Stimulated activated CD4-positive, alpha-beta T cell treated with anti-CD3 and anti-CD28 coated beads, Interleukin-15, amount 100 ng/mL, for 48 hours (primary cell): ENCODE measurements around the gene DRD3.

Experiments
- DNase-seq, 2 donors: peaks; one replicate each; pipeline ENCODE4 v3.0.0-alpha.2; 2020; ENCODE audit warnings: low read depth in 2 of 2

Gene DRD3

DNA sequence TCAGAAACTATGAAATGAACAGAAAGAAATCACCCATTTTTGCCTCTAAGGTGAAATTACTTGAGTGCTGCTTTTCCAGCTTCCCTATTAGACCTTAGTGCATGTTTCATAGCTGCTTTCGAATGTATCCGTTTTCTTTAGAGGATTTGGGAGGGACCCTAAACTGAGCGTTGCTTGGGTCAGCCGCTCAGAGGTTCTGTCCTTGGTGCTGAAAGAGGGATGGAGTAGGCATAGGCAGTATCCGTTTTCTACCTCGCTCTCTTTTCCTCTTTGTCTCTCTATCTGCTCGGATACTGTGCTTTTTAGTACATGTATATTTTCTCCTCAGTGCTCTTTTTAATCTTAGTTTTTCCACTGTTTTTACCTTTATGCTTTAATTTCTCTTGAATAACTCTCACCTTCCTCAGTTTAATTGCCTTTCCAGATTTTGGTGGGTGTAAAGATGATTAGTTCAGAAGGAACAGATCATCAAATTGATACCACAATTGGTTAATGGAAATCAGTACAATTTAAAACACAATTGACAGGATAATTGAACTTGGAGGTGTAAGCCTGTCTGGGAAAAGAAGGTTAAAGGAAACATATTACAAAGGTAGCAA is at the start of gene DRD3:
Gene DRD3 (minus strand): TSS at position 283 of the 599 bp plus-strand sequence. CDS start 7,060 bp downstream, outside the sequence.
- peak in 1 of 2 donors; percentile 2 for DNase-seq

DNA sequence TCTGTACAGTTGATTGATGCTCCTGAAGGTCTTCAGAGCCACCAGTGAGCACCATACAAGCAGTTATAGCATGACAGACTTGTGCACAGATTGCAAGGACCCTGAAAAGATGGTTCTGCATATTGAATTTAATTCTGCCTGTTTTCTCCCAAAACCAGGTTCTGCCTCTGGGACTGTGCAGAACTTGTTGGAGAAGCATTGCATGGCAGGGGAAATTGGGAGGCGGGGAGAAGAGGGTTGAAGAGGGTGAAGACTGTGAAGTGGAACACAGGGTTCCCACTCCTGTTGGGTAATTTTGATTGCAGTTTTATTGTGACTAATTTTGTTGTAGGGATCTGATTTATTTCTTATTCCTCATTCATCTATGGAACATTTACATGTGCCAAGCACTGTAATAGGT is 48.2 kb upstream of the DRD3 start:
- no peak for DNase-seq

DNA sequence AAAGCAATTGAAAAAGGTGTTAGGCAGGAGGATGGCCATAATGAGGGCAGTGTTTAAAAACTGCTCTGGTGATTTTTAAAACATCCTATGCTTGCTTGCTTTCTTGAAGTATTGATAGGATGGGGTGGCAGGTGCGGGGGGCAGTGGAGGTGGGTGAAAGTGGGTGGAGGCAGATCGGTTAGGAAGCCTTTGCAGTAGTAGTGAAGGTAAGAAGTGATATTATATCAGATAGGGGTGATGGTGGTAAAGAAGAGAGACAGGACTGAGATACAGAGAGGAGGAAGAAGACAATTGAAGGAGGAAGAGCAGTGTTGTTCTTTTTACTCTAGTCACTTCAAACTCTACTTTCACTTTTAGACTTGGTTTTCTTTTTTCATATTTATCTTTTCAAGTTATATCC is 47.5 kb upstream of the DRD3 start:
- no peak for DNase-seq

DNA sequence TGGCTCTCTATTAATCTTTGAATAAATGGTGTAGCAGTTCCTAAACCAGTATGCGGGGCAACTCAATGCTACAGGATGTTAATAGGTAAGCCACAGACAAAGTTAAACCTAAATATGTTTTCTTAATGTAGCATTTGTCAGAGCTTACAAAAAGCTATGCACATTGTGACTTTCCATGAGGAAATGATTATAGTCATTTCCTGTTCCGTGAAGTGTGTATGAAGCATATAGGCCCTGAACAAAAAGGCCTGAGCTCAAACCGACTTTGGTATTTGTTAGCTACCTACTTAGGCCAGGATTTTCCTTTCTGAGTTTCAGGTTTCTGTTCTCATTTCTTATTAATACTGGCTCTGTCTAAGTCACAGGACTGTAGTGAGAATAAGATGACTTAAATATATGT is 44.3 kb upstream of the DRD3 start:
- no peak for DNase-seq

DNA sequence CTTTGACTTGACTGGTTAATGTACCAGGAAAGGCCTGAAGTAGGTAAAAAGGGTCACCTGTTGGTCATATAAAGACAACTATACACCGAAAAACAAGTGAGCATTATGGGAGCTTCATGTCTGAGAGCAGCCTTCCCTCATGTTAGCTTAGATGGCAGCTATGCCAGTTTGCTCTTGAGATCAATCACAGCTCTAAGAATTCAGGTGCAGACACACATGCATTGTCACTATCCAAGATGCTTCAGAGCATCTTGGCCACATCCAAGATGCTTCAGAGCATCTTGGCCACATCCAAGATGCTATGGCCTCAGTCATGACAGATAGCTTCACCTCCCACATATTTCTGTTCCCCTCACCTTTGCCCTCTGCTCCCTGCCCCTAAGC is 43.0 kb upstream of the DRD3 start:
- DNase-seq, result no peak

DNA sequence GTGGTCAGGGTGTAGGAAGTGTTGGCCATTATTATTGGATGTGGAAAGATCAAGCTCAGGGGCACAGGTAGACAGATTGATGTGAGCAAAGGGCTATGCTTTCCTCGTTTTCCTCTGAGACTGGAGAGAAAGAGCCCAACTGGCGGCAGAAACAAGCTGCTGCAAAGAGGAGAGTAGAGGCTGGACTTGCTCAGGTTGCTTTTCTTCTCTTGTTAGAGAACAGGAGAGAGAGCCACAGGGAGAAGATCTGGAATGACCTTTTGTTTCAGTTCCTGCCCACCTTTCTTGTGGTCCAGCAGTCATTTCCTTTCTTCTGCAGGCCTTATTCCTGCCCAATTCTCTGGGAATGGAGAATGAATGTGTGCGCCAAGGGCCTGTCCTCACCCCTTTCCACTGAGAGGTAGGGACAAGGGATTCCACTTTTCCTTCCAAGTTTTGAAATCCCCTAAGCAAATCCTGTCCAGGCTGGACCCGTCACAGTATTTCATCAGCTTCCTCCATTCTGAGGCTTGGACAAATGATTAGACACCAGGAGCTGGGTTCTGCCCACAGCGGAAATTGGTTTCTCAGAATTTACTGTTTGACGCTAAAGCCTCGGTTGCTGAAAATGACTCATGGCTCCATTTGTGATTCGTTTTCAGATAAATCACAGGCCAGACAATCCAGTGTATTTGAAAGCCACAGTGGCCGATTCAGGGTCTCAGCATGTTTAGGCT is 42.5 kb upstream of the DRD3 start:
- DNase-seq, result peak in 1 of 2 donors; percentile 38

DNA sequence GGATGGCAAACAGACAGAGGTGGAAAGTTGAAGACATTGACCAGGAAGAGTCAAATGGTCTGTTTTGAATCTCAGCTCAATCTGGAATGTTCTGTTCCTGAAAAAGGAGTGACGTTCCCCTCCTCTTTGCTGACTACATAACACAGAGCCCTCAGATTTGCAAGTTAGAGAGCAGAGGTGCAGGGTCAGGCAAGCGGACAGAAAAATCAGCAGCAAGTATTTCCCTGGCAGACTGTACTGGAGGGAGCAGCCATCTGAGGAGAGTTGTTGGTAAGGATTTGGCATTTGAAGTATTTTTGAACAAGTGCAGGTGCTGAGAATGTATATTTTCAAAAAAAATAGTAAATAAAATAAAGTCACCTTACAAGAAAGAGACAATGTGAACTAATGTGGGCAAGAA is 40.9 kb upstream of the DRD3 start:
- DNase-seq, result no peak

DNA sequence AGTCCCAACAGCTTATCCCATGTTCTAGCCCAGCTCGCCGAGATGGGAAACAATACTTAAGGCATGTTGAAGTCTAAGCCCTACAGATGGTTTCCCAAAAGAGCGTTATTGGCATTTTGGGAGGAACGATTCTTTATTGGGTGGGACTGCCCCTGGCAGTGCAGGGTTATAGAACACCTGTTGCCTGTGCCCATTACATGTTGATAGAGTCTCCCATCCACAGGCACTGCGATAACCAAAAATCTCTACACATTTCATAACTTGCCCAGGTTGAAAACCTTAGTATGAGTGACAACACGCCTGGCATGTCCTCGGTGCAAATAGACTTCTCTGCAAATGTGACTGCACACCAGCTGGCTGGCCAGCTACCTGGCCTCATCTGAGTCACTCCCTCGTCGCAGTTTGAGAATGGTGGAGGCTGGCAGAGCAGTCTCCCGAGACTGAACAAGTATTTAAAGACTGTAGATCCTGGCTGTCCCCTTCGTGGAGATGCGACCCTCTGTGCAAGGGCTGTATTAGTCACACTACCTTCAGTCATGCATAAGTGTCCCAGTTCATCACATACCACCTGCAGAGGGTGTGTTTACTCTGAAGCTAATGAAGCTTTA is 39.8 kb upstream of the DRD3 start:
- DNase-seq, result no peak

DNA sequence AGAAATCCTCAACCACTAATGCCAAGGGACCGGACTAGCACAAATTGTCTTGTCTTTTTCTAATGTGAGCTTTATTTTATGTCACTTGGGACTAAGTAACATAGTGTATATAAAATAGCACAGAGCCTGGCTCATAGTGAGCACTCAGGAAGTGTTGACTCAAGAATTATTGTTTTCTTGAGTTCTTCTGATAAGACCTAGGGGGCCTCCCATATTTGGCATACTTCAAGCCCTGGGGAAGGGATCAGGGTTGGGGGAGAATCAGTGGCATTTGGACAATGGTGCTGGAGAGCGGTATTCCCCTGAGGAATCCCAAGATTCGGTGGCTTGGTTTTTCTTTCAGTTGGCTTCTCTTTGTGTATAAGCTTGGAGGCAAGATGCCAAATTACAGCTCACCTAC is 39.2 kb upstream of the DRD3 start:
- no peak for DNase-seq

DNA sequence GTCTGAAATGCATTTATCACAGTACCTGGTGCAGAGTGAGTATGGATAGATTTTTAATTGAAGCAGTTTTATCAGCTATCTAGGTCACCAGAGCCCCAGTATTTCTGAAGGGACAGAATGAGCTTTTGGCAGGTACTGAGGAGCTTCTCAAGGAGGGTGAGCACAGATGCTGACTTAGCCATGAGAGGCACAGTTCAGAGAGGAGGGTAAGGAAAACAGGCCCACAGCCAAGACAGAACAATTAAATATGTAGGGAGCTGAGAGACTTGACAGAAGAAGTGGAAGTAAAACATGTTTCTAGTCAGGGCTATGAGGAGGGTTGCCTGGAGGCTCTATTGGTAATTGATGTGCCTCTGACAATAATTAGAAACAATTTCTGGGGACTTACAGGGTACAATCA is 38.4 kb upstream of the DRD3 start:
- no peak for DNase-seq

DNA sequence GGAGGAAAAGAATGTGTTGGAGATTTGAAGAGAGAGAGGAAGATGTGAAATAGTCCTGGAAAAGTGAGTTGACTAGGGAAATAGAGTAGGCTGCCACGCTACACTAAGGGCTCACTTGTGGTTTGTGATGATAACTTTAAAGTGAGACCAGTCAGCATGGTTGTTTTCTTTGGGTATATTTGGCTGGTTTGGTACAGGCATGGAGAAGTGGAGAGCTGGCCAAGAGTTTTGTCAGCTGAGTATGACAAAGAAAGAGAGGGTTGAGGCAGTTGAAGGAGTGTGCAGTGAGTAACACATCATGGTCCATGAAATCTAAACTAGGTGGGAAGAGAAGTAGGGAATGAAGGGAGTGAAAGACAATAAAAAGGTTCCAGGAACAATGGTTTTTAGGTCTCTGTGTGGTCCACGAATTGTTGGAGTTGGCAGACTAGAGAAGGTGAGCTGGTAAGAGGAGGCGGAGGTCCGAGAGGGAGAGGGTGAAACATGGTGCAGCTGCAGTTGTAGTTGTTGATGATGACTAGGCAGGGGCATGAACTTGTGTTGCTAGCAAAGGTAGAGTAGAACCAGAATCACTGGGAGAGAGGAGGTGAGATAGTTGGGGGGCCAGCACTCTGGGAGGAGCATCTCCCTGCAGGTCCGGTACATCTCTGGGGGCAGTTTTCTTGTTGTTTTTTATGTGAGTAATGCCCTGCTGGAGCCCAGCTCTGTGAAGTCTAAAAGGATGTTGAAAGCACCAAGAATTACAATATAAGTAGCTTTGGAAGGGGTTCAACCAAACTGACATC is 37.5 kb upstream of the DRD3 start:
- DNase-seq, result no peak

DNA sequence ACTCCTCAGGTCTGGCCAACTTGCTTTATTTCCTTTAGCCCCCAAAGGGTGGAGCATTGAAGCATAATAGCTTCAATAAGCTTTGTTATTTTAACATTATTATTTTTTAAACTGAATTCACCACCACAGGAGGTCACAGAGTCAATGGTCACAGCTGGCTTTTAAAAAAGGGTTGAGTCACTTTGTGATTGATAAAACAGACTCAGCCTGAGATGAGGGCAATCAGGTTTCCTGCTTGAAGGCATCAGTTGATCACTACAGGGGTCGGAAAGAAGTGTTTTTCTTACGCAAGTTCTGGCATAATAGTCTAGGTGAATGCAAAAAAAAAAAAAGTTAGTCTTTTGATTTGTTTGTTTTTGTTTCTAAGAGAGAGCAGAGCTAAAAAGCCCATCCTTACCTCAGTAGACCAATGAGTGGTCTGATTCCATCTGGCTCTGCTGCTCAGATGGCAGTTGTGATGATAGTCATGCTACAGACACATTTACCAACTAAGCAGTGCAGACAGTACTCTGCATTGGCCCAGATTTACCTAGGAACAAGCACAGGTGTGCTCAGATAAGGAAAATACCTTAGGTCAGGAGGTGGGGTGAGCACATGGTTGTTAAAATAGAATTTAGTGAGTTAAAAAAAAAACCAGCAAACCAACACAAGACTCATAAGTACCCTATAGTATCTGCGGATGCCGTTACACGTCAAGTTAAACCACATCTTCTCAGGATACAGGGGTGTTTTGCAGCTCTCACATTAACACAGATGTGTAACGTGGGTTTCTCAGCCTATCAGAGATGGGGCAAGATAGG is 35.9 kb upstream of the DRD3 start:
- DNase-seq, result no peak

DNA sequence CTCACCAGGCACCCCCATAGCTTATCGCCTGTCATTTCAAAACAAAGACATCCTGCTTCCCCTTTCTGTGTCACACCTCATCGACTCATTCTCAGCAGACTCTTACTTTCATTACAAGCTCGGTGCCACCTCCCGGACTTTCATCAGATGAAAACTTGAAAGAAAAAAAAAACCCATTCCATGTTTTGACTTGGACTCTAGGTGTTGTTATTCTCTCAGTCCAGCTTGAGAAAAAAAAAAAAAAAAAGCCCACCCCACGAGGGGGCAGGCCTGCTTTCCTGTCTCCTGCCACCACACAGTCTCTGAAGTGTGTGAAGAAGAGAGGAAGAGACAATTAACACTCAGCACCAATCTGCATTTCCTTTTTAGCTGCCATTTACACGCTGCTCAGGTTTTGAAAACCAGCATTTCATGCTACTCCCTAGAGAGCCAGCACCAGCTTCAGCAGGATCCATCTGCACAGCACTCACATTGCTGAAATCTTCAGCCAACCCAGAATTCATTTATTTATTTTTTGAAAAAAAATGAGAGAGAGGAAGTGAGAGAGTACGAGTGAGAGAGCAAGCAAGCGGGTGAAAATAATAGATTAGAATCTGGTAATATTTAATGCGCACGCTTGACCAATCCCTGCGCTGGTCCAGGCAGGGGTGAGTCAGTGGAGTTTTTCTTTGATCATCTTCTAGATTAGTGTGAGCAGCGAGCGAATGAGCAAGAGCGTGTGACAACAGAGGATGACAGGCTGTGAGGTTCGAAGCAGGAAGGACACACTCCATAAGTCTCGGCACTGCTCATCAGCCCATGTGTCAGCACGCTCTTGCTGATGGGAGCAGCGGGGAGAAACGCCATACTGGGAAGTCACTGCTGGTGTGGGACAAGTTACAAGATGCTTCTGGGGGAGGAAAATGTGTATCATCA is 35.0 kb upstream of the DRD3 start:
- DNase-seq, result peak; percentile 69 to 73

DNA sequence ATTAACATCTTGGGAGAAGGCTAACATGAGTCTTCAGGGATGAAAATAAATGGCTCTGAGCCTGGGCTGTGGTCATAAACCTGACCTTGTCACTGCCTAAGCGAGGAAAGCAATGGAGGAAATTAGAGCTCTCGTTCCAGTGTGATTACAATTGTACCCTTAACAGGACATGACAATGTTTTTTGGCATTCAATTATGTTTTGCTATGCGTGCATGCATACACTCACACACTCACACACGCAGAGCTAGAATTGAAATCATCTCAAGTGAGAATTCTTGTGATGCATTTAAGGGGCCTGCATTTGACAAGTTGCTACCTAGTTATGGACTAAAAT is 34.4 kb upstream of the DRD3 start:
- DNase-seq, result no peak

DNA sequence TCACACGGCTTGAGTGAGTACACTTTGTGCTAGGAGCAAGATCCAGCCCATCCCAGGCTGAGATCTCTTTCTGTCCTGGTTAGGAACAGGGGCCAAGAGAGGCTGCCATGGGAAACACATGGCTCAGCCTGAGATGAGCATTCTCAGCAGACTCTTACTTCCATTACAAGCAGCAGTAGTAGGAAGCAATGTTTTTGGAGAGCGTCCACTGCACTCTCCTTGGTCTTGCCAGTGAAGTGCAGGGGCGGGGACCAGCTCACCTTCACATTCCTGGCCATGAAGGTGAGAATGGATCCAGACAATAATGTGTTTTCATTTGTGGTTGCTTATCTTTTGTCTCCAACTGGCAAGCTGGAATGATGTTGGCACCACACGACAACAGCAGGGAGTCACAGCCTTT is 33.8 kb upstream of the DRD3 start:
- no peak for DNase-seq

DNA sequence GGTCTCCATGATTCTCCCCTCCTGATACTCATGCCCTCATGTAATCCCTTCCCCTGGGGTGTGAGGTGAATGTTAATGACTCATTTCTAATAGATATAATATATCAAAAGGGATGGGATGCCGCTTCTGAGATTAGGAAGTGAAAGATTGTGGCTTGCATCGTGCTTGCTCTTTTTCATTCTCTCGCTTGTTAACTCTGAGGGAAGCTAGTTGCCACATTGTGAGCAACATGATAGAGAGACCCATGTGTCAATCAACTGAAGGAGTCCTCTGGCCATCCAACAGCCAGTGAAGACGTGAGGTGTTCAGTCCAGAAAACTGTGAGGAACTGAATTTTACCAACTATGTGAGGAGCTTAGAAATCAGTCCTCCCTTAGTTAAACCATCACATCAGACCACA is 28.9 kb upstream of the DRD3 start:
- no peak for DNase-seq

DNA sequence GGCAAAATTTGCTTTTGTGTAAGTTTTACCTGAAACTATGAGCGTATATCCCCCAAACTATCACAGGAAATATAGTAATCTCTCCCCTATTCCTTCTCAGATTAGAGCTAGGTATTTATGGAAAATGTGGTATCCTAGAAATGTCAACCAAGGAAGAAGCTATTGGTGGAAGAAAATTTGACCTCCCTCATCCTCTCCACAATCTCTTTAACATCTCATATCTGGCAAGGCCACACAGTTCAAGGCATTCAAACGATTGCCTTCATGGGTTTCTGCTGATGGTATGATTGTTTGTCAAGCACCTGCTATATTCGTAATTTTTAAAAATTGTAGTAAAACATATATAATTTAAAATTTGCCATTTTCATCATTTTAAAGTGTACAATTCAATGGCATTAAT is 27.5 kb upstream of the DRD3 start:
- DNase-seq, result no peak

DNA sequence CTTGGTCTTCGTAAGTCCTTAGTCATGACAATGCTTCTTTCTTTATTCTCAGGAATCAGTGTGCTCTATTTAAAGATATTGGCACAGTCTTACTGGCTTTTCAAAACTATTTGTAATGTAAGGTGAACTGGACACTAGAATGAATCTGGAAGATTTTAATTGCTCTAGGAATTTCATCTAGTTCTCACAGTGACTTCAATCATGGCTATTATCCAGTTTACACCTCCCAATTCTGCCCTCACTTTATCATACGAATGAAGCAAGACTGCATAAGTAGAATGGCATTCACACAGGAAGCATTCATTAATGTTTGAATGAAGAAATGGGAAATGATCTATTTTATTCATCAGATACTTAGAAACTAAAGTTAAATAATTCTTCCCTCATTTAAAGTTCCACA is 26.7 kb upstream of the DRD3 start:
- no peak for DNase-seq

DNA sequence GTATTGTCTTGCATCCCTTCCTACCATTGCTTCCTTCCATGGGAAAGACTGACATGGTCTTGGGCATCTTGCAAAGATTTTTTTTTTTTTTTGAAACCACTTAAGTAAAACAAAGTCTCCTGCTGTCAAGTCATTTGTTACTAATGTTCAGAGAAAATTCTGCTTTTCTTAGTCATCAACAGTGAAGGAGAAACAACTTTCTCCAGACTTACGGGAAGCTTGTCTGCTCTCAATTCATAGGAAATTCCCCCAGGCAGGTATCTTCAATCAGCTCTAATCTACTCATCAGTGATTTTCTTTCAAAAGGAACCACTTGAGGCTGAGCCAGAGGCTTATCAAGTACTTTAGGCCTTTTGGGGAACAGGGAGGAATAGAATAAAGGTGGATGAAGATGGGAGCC is 15.9 kb upstream of the DRD3 start:
- no peak for DNase-seq

DNA sequence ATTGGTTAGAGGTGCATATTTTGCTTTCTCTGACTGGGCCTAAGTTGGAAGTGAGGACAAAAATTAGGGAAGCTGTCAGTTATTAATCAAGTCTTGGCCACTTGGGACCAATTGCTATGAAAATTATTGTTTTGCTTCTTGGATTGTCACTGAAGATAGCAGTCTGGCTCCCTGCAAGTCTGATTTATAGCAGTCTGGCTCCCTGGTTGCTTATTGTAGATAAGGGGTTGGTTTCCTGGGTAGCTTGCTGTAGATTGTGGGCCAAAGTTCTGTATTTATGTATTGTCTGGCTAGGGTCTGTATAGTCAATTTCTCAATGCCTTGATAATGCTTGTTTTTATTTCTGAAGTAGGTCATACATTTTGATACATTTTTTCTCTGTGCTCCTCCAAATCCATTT is 13.3 kb upstream of the DRD3 start:
- DNase-seq, result no peak

DNA sequence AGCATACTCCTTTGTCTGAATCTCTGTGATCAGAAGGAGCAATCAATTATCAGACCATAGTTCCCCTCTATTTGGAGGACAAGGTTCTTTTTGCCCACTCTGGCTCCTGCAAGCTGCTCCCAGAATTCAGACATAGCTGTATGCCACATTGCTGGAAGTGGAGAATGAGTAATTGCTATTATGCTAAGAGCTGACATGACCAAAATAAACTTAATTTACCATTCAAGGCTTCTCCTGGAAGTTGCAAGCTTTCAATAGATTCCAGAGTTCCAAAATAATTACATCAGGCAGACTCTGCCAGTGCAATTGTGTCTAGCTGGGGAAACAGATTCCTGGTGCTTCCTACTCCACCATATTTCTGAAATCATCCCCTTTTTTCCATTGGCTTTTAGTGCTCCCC is 7.6 kb upstream of the DRD3 start:
- DNase-seq, result no peak
